Middle frontal gyrus (tissue), 1 donor: ENCODE results near the gene DCTN2.
"Not testable (repeated sequence)": the region's sequence is repeated elsewhere in the genome, so short reads cannot be mapped to it uniquely, and the experiment has no call there.

Source experiments
- DNase-seq: peaks from one replicate; pipeline ENCODE4 v3.0.0-alpha.2; 2015; ENCODE audit warnings: low spot score; ENCODE audit errors: extremely low spot score

The DCTN2 gene

DNA sequence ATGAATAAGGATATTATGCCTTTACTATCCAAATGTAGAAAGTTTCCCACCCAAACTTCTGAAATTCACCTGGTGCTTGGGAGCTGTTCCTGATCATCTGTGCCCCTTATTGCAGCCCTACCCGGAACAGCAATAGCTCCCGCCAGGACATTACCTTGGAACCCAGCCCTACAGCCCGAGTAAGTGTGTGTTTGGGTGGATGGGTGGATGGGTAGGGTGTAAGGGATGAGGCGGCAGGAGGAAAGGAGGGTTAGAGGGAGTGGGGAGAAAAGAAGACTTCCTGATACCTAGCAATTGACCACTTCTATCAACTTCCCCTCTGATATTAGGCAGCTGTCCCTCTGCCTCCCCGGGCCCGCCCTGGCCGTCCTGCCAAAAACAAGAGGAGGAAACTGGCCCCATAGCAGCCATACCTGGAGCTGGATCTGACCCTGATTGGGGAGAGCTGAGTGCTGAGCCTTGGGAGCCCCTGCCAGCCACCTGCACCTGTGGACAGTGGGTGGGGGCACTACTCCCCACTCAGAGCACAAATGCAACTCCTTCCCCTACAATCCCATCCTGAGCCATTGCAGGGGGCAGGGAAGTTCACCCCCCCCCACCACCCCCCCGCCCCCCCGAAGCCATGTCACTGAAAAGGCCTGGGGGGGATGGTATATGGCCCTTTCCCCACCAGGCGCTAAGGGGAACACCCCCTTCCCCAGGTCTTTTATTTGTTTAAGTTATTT lies 18.0 kb downstream of the DCTN2 start:
- DNase-seq, result no peak

DNA sequence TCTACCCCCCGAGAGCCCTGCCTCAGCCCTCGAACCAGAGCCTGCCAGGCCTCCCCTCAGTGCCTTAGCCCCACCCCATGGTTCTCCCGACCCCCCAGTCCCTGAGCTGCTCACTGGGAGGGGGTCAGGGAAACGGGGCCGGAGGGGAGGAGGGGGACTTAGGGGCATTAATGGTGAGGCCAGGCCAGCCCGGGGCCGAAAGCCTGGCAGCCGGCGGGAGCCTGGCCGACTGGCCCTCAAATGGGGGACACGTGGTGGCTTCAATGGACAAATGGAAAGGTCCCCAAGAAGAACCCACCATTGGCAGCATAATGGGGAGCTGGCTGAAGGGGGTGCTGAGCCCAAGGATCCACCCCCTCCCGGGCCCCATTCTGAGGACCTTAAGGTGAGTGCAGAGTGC lies 18.8 kb downstream of the DCTN2 start:
- no peak for DNase-seq

DNA sequence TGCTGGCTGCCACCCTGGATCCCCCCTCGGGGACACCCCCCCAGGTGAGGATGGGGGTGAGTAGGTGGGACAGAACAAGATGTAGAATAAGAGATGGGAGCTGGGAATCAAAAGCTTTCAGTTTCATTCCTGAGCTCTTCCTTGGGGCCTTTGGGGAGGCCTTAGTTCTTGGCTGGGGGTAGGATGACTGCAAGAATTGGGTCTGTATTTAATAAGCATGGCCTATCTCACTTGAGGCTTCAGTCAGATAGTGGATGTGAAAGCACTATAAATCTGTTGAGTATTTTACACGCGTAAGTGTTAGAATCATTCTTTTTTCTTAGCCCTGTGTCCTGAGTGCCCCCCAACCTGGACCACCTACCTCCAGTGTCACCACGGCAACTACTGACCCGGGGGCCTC lies 19.8 kb downstream of the DCTN2 start:
- no peak for DNase-seq

DNA sequence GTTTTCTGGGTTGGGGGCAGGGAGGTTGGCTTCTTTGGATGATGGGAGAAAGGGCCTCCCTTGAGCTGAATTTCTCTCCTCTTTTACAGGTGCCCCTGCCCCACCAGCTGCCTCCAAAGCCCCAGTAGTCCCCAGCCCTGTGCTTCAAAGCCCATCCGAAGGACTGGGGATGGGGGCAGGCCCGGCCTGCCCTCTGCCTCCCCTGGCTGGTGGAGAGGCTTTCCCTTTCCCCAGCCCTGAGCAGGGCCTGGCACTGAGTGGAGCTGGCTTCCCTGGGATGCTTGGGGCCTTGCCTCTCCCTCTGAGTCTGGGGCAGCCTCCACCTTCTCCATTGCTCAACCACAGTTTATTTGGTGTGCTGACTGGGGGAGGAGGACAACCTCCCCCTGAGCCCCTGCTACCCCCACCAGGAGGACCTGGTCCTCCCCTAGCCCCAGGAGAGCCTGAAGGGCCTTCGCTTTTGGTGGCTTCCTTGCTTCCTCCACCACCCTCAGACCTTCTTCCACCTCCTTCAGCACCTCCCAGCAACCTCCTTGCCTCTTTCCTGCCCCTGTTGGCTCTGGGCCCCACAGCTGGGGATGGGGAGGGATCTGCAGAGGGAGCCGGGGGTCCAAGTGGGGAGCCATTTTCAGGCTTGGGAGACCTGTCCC lies 20.4 kb downstream of the DCTN2 start:
- DNase-seq, result no peak

DNA sequence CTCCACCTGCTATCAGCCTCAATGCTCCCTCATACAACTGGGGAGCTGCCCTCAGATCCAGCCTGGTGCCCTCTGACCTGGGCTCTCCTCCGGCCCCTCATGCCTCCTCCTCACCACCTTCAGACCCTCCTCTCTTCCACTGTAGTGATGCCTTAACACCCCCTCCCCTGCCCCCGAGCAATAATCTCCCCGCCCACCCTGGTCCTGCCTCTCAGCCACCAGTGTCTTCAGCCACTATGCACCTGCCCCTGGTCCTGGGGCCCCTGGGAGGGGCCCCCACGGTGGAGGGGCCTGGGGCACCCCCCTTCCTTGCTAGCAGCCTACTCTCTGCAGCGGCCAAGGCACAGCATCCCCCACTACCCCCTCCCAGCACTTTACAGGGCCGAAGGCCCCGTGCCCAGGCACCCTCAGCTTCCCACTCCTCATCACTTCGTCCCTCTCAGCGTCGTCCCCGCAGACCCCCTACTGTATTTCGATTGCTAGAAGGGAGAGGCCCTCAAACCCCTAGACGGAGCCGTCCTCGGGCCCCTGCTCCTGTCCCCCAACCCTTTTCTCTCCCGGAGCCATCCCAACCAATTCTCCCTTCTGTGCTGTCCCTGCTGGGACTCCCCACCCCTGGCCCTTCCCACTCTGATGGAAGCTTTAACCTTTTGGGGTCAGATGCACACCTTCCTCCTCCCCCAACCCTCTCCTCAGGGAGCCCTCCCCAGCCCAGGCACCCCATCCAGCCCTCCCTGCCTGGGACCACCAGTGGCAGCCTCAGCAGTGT lies 21.2 kb downstream of the DCTN2 start:
- DNase-seq, result no peak

DNA sequence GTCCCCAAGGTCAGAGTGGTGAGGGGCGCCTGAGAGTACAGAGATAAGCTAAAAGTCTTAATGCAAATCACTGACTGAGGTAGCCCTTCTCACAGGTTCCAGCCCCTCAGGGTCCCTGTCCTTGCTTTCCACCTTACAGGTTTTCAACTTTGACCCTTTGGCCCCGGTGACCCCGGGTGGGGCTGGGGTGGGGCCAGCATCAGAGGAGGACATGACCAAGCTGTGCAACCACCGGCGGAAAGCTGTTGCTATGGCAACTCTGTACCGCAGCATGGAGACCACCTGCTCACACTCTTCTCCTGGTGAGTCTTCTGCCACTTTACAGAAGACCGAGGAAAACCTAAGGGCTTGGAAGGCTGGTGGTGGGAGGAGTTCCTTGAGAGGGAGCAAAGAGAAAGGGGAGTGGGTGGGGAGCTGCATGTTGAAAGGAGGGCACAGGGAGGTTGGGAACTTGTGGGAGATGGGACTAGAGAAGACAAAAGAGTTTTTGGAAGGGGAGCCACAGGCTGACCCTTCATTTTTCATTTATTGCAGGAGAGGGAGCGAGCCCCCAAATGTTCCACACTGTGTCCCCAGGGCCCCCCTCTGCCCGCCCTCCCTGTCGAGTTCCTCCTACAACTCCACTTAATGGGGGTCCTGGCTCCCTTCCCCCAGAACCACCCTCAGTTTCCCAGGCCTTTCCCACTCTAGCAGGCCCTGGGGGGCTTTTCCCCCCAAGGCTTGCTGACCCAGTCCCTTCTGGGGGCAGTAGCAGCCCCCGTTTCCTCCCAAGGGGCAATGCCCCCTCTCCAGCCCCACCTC lies 22.0 kb downstream of the DCTN2 start:
- no peak for DNase-seq

DNA sequence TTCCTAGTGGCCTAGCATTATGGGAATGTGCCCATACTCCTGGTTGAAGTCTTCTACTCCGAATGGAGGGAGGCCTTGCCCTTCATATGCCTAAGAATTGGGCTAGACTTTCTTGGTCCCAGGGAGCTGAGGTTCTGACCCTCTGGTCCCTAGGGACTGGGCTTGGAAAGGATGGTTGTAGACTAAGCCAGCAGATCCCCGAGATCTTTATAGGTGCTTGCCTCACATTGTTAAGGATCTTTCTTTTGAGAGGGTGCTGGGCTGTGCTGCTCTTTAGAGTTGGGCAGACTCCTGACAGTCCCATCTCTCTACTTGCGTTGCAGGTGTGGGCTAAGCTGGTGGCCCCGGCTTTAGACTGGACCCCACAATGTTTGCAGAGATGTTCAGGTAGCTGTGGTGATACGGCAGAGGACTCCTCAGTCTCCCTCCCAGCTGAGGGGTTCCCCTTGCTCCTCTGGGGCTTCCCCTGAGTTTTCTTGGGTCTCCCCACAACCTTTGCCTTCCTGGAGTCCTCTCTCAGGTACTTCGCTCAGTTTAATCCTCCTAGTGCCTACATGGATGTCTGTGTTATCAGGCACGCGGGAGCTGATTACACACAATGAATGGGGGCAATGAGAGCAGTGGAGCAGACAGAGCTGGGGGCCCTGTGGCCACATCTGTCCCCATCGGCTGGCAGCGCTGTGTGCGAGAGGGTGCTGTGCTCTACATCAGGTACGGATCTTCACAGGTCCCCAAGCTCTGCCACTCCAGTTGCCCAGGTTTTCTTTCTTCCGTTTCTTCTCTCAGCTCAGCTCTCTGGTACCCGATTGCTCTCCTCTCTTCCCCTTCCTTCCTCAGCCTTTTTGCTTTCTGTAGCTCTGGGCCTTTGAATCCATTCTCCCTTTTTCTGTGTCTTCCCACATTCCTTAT lies 23.0 kb downstream of the DCTN2 start:
- DNase-seq, result no peak

DNA sequence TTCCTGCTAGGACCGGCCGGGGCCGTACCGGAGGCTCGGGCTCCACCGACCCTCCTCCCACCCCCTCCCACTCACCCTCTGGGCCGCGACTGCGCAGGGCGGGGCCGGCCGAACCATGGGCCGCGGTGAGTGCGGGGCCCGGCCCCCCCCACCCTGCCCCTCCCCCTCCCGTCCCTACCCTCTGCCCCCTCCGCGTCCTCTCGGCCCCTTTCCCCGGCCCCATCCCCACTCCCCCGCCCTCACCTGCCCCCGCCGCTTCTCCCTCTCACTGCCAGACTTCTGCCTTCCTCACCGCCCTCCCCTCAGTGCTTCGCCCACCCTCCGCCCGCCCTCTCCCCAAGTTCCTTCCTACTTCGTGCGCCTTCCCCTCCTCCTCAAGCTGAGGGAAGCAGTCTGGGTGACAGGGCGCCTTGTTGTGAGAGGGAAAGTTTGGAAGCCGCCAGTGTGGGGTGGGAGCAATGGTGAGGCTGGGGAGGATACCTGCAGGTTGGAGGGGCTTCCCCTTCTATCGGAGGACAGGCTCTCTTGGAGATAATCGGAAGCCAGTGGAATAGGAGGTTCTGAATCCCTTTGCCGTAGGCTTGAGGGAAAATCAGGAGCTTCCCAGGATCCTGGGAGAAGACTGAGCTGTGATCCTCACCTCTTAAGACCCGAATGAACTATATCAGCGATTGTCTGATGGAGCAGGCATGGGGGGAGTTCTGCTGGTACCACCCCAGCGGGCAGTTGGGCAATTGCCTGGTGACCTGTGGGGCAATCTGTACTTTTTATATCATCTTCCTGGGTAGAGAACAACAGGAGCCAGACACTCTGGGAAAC lies 23.9 kb downstream of the DCTN2 start:
- no peak for DNase-seq

DNA sequence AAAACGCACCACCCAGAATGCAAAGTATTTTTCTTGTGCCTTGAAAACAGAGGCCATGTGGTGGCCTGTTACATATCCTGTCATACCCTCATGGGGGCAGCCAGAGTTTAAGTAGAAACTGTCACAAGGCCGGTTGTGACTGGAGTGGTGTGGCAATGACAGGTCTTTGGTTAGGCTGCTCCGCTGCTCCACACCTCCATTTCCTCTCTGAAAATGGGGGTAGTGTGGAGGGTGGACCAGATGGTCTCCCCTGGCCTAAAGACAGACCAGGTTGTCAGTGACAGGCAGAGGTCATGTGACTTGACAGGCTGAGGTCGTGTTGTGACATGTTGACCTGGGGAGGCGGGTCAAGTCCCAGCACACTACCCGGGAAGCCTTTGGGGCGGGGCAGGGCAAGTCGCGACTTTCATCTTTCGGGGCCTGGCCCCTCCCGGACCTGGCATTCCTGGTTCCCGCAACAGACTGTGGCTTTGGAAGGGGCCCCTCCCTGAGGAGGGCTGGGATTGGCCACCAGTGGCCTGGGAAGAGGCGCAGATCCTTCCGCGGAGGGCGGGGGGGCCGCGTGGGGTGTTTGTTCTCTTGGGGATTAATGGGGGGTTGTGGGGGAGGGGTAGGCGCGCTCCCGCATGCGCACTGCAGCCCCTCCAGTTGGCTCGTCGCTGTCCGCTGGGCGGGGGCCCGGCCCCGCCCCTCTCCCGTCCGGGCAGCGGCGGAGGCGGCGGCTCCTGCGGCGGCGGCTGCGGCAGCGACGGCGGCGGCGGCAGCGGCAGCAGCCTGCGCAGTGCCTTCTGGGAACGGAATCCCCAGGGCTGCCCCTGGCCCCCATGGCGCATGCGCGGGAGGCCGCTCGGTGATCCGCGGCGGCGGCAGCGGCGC lies 24.7 kb downstream of the DCTN2 start, which contains the start of gene MBD6:
Gene MBD6 (plus strand): TSS at position 814 of the 876 bp plus-strand sequence. CDS start 1,480 bp downstream, outside the sequence.
- peak; percentile 70 for DNase-seq

DNA sequence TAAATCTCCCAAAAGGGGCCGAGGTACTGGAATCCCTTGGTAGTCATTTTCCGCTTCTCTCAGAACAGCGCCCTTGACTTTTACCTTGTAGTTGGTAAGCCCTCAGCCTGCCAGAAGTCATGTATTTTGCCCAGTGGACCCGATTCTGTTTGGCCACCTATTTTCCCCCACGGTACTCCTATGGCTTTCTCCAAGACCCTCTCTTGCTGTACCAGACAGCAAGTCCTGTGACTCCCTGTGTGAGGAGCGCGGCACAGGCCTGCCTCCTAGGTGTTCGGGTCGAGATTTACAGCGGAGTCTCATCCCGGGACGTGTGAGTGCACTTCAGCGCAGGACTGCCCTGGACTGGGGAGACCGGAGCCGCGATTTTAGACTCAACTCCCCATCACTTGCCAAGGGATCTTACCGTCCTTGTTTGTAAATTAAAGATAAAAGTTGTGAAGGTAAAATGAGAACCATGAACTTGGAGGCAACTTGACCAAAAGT lies 25.4 kb downstream of the DCTN2 start:
- no peak for DNase-seq

DNA sequence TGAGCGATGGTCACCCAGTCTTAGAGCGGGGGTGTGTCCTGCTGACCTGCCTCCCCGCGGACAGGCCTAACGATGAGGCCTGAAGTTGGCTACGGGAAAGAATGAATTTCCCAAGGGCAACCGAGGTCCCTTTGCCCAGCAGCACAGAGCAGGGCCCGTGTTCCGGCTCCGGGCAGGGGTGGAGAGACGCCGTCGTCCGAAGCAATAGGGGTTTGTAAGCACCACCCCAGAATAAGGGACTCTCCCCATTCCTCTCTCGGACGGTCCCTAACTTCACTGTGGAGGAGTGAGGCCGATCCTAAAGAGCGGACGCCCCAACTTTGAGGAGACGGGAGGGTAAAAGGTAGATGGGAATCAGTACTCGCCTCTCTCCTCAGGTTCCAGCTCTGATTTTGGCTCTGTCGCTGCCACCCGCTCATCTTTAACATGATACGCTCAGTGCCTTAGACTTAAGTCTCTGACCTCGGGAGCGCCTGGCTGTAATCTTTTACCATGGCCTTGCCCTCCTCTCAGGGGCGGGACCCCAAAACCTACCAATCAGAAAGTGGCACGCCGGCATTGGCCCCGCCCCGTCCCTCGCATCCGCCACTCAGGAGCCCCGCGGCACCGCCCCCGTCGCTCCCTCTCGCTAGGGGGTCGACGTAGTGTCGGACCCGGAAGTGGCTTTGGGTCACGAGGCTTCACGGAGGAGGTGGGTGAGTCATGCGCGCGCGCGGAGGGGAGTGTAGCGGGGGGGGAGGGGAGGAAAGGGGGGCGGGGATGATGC lies 26.8 kb downstream of the DCTN2 start, which contains the start of gene DDIT3:
Gene DDIT3 (minus strand): TSS at position 462 of the 766 bp plus-strand sequence. CDS start 3,108 bp downstream, outside the sequence.
- peak; percentile 97 for DNase-seq

DNA sequence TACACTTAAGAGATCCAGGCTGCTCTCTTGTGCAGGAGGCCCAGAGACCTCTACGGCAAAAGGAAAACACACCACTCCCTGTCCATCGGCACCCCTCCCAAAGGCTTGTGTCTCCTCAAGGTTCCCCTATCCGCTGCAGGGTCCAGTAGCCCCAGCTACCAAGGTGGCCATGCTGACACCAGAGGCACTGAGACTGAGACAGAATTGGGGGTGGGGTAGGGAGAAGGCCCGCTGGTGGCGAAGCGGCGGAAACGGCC lies 27.3 kb downstream of the DCTN2 start:
- DNase-seq, result no peak

DNA sequence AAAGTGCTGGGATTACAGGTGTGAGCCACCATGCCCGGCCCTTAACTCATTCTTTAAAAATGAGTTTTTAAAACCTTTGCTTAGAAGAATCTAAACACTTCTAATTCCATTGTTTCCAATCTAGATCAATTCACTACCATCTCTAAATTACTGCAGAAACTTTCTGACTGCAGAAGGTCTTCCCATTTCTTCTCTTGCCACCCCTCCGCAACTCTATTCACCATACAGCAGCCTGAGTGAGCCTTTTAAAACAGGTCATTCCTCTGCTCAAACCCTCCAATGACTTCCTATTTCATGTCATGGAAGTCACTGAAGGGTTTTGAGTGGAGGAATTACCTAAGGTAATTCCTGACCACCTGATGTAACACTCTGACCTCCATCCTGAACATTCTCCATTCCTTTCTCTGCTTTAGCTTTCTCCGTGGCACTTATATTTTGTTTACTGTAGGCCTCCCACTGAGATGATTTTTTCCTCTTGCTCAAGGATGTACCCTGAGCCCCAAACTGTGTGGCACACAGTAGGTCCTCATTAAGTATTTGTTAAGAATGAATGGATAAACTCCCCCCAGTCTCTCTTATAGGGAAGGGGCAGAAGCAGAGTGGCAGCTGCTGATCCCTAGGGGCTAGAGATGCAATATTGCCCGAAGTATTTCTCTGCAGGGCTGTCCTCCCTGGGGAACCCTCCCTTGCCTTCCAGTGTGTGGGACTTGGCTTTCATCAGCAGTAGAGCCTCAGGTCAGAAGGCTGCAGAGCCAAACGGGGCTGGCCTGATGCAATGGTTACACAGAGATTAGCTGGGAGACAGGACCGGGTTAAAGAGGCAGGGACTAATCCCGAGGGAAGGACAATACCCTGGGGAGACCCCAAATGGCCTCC lies 27.8 kb downstream of the DCTN2 start:
- no peak for DNase-seq

DNA sequence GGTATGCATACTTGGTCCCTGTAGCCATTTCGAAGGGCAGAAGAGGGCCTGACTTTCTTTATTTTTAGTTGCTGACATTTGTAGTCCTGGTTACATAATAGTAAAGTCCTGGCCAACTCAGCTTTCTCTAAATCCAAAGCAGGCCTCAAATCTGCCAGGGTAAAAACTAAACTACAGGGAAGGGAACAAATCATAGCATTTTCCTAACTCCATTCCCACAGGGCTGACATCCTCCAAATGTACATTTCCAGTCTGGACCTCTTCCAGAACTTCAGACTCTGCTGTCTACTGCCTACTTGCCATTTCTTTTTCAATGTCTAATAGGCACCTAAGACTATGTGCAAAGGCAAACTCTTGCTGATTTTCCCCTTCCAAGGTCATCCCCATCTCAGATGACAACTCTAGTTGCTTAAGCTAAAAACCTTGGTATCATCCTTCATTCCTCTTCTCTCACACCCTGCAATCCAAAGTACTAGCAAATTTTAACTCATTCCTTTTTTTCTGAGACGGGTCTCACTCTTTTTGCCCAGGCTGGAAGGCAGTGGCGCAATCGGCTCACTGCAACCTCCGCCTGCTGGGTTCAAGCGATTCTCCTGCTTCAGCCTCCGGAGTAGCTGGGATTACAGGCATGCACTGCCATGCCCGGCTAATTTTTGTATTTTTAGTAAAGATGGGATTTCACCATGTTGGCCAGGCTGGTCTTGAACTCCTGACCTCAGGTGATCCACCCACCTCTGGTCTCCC lies 28.6 kb downstream of the DCTN2 start:
- no peak for DNase-seq

DNA sequence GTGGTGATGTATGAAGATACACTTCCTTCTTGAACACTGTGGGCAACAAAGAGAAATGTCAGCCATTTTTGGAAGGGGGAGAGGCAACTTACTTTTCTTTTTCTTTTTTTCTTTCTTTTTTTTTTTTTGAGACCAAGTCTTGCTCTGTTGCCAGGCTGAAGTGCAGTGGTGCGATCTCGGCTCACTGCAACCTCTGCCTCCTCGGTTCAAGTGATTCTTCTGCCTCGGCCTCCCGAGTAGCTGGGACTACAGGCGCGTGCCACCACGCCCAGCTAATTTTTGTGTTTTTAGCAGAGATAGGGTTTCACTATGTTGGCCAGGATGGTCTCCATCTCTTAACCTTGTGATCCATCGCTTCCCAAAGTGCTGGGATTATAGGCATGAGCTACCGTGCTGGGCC lies 29.3 kb downstream of the DCTN2 start:
- DNase-seq, result not testable (repeated sequence)

DNA sequence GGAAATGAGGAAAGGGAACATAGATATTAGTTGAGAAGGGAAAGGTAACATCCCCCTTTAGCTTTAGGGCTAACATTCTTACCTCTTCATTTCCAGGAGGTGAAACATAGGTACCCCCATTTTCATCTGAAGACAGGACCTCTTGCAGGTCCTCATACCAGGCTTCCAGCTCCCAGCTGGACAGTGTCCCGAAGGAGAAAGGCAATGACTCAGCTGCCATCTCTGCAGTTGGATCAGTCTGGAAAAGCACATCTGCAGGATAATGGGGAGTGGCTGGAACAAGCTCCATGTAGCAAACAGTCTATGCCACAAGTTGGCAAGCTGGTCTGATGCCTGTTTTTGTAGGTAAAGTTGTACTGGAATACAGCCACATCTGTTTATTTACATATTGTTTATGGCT lies 29.8 kb downstream of the DCTN2 start:
- DNase-seq, result no peak
